MG63 (cell line): Measurements from ENCODE around the gene WDR5. TPM values are rescaled to one million over a fixed set of nuclear protein-coding genes. Genes with fewer than 3 reads are reported as not detected.

ENCODE experiments used
- DNase-seq: peaks from one replicate; pipeline ENCODE4 v3.0.0-alpha.2; 2020
- H3K27me3 ChIP-seq: fragments of 250-450 bp; sonication (Bioruptor Pico); 2 replicates; pipeline ENCODE4 v1.5.1; 2020; ENCODE audit warnings: mild to moderate bottlenecking, moderate library complexity
- H3K36me3 ChIP-seq: fragments of 250-450 bp; sonication (Bioruptor Pico); 2 replicates; pipeline ENCODE4 v1.5.1; 2020; ENCODE audit warnings: mild to moderate bottlenecking, moderate library complexity
- H3K4me3 ChIP-seq: fragments of 250-450 bp; sonication (Bioruptor Pico); 2 replicates; pipeline ENCODE4 v1.5.1; 2020; ENCODE audit warnings: mild to moderate bottlenecking, moderate library complexity
- H3K9me3 ChIP-seq: fragments of 250-450 bp; sonication (Bioruptor Pico); 2 replicates; pipeline ENCODE4 v1.5.1; 2020; ENCODE audit warnings: mild to moderate bottlenecking, moderate library complexity
- total RNA-seq: library from RNA; depleted of rRNA; stranded (reverse); fragments of >200 nt; shearing (Covaris generic); gene quantifications from 2 replicates; pipeline ENCODE4 v1.2.3, GENCODE V29; 2014; ENCODE audit warnings: low replicate concordance

The WDR5 gene
- total RNA-seq, 1 experiment from 2014 or later, result 31.6 TPM

- Histone ChIP-seq H3K4me3 (no peak overlapping the region), H3K9me3 (no peaks in the 10 kb centered on the region), H3K36me3 (peaks cover 58% of the 10 kb centered on the region), H3K27me3 (no peaks in the 10 kb centered on the region)
- no peak for DNase-seq
Measured at GRCh38 chr9:134150557-134151214, 14.8 kb downstream of the WDR5 start.

- H3K27me3 ChIP-seq, result no peaks in the 10 kb centered on the region
- DNase-seq, result no peak
- no peak overlapping the region for H3K4me3 ChIP-seq
- H3K36me3 ChIP-seq, result peaks cover 61% of the 10 kb centered on the region
- H3K9me3 ChIP-seq, result no peaks in the 10 kb centered on the region
Measured at GRCh38 chr9:134152022-134152448, 16.2 kb downstream of the WDR5 start.

- no peak for DNase-seq
- Histone ChIP-seq H3K27me3 (no peaks in the 10 kb centered on the region), H3K36me3 (peaks cover 57% of the 10 kb centered on the region), H3K9me3 (no peaks in the 10 kb centered on the region), H3K4me3 (no peak overlapping the region)
Measured at GRCh38 chr9:134152488-134152887, 16.6 kb downstream of the WDR5 start.

GRCh38 chr9:134153450-134153849, 17.6 kb downstream of the WDR5 start:
- Histone ChIP-seq H3K4me3 (no peak overlapping the region), H3K36me3 (peaks cover 59% of the 10 kb centered on the region), H3K27me3 (no peaks in the 10 kb centered on the region), H3K9me3 (no peaks in the 10 kb centered on the region)
- no peak for DNase-seq

GRCh38 chr9:134154262-134154701, 18.4 kb downstream of the WDR5 start:
- H3K36me3 ChIP-seq, result peaks cover 55% of the 10 kb centered on the region
- H3K9me3 ChIP-seq, result no peaks in the 10 kb centered on the region
- no peaks in the 10 kb centered on the region for H3K27me3 ChIP-seq
- DNase-seq, result no peak
- H3K4me3 ChIP-seq, result no peak overlapping the region

GRCh38 chr9:134155812-134156377, 20.0 kb downstream of the WDR5 start:
- DNase-seq, result no peak
- peaks cover 41% of the 10 kb centered on the region for H3K36me3 ChIP-seq
- no peak overlapping the region for H3K4me3 ChIP-seq
- no peaks in the 10 kb centered on the region for H3K9me3 ChIP-seq
- no peaks in the 10 kb centered on the region for H3K27me3 ChIP-seq

GRCh38 chr9:134156564-134157377, 20.9 kb downstream of the WDR5 start:
- Histone ChIP-seq H3K9me3 (no peaks in the 10 kb centered on the region), H3K27me3 (no peaks in the 10 kb centered on the region), H3K4me3 (no peak overlapping the region), H3K36me3 (peaks cover 40% of the 10 kb centered on the region)
- DNase-seq, result no peak

GRCh38 chr9:134157378-134157885, 21.6 kb downstream of the WDR5 start:
- DNase-seq, result no peak
- peaks cover 40% of the 10 kb centered on the region for H3K36me3 ChIP-seq

GRCh38 chr9:134158242-134158641, 22.4 kb downstream of the WDR5 start:
- Histone ChIP-seq H3K36me3 (peaks cover 40% of the 10 kb centered on the region), H3K9me3 (no peaks in the 10 kb centered on the region), H3K4me3 (no peak overlapping the region), H3K27me3 (no peaks in the 10 kb centered on the region)
- no peak for DNase-seq

More at GRCh38 chr9:134157378-134157885, 21.6 kb downstream of the WDR5 start:
- H3K4me3 ChIP-seq, result no peak overlapping the region
- H3K9me3 ChIP-seq, result no peaks in the 10 kb centered on the region
- no peaks in the 10 kb centered on the region for H3K27me3 ChIP-seq

- peaks cover 40% of the 10 kb centered on the region for H3K36me3 ChIP-seq
- H3K9me3 ChIP-seq, result no peaks in the 10 kb centered on the region
- H3K4me3 ChIP-seq, result no peak overlapping the region
- no peaks in the 10 kb centered on the region for H3K27me3 ChIP-seq
- no peak for DNase-seq
Measured at GRCh38 chr9:134158753-134159392, 23.0 kb downstream of the WDR5 start.

- H3K9me3 ChIP-seq, result no peaks in the 10 kb centered on the region
- no peaks in the 10 kb centered on the region for H3K27me3 ChIP-seq
- no peak for DNase-seq
- H3K4me3 ChIP-seq, result no peak overlapping the region
- peaks cover 33% of the 10 kb centered on the region for H3K36me3 ChIP-seq
Measured at GRCh38 chr9:134159566-134160245, 23.8 kb downstream of the WDR5 start.

- no peak for DNase-seq
- no peaks in the 10 kb centered on the region for H3K27me3 ChIP-seq
- peaks cover 15% of the 10 kb centered on the region for H3K36me3 ChIP-seq
- H3K9me3 ChIP-seq, result no peaks in the 10 kb centered on the region
- H3K4me3 ChIP-seq, result no peak overlapping the region
Measured at GRCh38 chr9:134161647-134162046, 25.8 kb downstream of the WDR5 start.

- Histone ChIP-seq H3K9me3 (no peaks in the 10 kb centered on the region), H3K4me3 (no peak overlapping the region), H3K27me3 (no peaks in the 10 kb centered on the region), H3K36me3 (peaks cover 12% of the 10 kb centered on the region)
- no peak for DNase-seq
Measured at GRCh38 chr9:134162212-134162775, 26.4 kb downstream of the WDR5 start.

GRCh38 chr9:134162926-134163370, 27.1 kb downstream of the WDR5 start:
- no peak for DNase-seq
- H3K36me3 ChIP-seq, result peaks cover 9% of the 10 kb centered on the region
- H3K4me3 ChIP-seq, result no peak overlapping the region
- no peaks in the 10 kb centered on the region for H3K27me3 ChIP-seq
- no peaks in the 10 kb centered on the region for H3K9me3 ChIP-seq

GRCh38 chr9:134163371-134164196, 27.7 kb downstream of the WDR5 start:
- H3K36me3 ChIP-seq, result peaks cover 3% of the 10 kb centered on the region
- H3K9me3 ChIP-seq, result no peaks in the 10 kb centered on the region
- H3K27me3 ChIP-seq, result no peaks in the 10 kb centered on the region
- no peak overlapping the region for H3K4me3 ChIP-seq
- no peak for DNase-seq
